CD4-positive, alpha-beta T cell treated with Interleukin-15 for 4 hours (primary cell): ENCODE data around the gene KDM4B.

Source experiments
- DNase-seq: peaks from one replicate; pipeline ENCODE4 v3.0.0-alpha.2; 2020; ENCODE audit warnings: low spot score

The KDM4B gene

GRCh38 chr19:5137114-5137513 lies 168.2 kb downstream of the KDM4B start:
- DNase-seq = no peak

DNA sequence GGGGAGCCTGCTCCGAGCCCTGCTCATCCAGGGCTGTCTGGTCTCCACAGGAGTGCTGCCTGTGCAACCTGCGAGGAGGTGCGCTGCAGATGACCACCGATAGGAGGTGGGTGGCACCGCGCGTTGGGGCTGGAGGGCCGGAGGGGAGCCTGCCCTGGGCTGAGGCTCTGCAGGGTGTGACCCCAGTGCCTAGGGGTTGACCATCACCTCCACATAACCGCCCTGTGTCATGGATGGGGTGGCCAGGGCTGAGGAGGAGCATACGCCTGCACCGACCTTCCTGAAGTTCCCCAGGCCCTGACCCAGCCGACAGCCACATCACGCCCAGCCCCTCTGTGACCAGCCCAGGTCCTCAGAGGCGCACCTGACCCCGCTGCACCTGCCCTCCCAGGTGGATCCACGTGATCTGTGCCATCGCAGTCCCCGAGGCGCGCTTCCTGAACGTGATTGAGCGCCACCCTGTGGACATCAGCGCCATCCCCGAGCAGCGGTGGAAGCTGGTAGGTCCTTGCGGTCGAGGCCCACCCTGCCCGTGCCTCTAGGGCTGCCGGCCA lies 168.7 kb downstream of the KDM4B start:
- DNase-seq = no peak

- peak; percentile 65 for DNase-seq
Observed at GRCh38 chr19:5138606-5139582, 170.0 kb downstream of the KDM4B start.

DNA sequence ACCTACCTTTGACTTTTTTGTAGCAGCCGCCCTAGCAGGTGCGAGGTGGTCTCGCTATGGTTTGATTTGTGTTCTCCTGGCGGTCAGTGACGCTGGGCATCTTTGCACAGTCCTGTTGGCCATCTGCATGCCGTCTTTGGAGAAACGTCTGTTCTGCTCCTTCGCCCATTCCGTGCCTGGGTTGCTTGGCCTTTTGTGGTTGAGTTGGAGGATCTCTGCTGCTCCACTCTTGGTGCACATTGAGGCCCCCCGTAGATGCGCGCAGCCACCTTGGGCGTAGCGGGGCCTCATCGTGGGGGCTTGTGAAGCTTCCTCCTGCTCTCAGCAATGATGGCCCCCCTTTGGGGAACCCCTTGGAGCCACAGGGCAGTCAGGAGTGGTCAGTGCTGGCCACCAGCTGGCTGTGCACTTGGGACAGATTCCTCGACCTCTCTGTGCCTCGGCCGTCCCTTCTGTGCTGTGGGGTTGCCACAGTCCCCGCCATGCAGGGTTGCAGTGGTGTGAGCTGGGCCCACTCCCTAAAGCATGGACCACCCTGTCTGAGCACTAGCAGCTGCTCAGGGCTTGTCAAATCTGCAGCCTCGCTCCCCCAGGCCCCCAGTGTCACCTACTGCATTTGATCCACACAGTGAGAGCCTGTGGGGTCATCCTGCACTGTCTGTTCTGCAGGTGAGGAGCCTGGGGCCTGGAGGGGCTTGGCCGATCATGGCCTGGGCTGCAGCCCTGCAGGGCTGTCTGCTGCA lies 170.8 kb downstream of the KDM4B start:
- DNase-seq = no peak

DNA sequence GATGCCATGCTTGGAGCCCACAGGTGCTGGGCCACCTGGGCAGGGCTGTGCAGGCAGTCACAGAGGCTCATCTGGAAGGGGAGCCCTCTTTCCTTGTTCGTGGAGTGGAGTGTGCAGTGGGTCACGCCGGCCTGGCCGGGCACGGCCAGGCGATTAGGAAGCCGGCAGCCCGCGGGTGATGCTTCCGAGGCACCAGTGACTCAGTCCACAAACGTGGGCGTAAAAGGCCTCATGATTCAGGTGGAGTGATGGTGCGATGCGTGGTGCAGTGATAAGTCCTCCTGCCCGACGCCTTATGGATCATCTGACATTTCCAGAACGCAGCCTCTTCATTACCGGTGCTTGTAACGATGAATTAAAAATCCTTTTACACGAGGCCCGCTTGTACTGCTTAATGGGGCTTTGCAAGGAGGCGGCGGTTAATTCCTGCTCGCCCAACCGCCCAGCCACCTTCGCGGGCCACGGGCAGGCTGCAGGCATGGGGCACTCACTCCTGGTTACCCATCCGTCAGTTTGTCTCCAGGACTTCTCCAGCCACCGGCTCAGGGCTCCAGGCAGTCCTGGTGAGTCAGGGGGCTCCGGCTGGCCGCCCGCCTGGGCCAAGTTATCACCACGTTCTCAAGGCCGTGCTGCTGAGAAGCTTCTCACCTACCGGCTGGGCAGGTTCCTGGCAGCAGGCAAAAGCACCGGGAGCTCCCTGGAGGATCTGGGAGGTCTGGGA lies 172.4 kb downstream of the KDM4B start:
- DNase-seq = no peak

GRCh38 chr19:5141850-5142724 lies 173.2 kb downstream of the KDM4B start:
- DNase-seq = no peak

DNA sequence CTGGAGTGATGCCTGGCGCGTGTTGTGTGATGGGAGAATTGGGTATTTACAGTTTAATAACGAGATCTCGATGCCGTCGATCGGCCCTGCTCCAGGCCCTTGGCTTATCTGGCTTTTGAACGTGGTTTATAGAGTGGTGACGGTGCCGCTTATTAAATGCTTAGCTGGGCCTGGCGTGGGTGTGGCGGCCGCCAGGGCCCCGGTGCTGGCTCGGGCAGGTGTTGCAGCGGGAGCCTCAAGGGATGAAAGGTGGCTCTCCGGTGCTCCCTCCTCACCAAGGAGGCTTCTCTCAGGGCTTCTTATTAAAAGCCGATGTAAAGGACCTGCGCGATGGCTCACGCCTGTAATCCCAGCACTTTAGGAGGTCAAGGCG lies 173.8 kb downstream of the KDM4B start:
- no peak for DNase-seq

GRCh38 chr19:5143471-5144411 lies 174.8 kb downstream of the KDM4B start:
- no peak for DNase-seq

DNA sequence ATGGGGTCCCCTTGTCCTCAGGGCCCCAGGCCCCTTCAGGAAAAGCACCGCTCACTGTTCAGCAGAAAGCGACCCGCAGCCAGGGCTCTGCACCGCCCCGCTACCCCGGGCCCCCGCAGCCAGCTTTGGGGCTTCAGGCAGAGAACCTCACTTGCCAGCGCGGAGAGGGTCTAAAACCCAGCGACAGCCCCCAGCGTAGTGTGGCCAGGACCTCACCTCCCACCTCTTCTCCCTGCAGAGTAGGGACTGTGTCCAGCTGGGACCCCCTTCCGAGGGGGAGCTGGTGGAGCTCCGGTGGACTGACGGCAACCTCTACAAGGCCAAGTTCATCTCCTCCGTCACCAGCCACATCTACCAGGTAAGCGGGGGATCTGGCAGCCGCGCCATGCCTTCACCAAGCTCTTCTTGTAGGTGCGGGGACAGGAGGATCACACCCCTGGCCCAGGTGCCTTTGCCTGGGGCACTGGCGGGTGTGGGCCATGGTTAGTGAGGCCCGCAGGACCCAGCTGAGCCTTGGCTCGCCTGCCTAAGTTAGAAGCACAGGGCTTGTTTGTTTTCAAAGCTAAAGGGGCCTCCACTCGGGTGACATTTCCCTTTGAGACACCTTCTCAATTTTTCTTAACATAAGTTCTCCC lies 175.7 kb downstream of the KDM4B start:
- DNase-seq = no peak

DNA sequence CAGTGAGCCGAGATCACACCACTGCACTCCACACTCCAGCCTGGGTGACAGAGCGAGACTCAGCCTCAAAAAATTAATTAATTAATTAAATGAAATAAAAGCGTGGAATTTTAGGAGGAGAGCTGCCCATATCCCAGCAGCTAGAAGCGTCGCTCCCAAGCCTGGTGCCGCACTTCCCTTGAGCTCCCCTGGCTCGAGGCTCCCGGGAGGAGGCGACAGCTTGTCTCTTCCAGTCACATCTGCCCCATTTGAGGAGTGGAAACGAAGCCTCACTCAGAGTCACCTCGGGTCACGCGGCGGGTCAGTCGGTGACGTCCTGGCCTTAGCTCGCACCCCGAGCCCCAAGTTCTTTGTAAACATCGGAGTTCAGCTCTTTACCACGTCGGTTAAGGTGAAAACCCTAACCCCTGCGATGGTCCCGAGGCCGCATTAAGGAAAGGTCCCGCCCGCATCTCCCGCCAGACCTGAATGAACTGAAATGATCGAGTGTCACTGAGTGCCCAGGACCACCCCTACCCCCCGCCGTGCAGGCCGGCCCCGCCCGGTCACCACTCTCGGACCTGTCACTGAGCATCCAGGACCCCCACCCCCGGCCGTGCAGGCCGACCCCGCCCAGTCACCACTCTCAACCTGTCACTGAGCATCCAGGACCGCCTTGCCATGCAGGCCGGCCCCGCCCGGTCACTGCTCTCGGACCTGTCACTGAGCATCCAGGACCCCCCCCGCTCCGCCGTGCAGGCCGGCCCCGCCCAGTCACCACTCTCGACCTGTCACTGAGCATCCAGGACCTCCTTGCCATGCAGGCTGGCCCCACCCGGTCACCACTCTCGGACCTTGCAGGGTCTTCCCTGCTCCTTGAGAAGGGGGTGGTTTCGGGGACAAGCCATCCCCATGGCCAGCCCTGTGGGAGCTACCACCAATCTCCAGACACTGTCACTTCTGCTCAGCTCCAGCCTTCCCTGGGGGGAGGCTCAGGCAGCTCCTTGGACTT lies 176.9 kb downstream of the KDM4B start:
- no peak for DNase-seq

- no peak for DNase-seq
Observed at GRCh38 chr19:5147074-5147977, 178.4 kb downstream of the KDM4B start.

- no peak for DNase-seq
Observed at GRCh38 chr19:5147978-5148793, 179.3 kb downstream of the KDM4B start.

DNA sequence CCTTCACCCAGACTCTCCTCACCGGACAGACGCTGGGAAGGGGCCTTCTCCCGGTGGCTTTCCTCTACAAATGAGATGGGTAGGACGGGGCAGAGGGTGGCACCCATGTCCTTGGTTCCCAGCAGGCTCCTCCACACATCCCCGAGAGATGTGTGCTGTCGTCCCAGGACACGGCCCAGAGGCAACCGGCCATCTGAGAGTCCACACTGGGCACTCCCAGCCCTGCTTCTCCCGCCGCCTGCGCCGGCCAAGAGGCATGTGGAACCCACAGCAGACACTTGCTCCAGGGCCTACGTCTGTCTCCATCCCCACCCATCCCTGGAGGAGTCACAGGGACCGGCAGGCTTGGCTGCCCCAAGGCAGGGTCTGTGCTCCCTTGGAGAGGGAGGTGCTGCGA lies 179.9 kb downstream of the KDM4B start:
- no peak for DNase-seq

GRCh38 chr19:5149508-5149907 lies 180.6 kb downstream of the KDM4B start:
- DNase-seq = no peak

GRCh38 chr19:5149932-5150901 lies 181.3 kb downstream of the KDM4B start:
- no peak for DNase-seq
